ENCODE data around the gene NDEL1. TPM values are rescaled to one million over a fixed set of nuclear protein-coding genes. Genes with fewer than 3 reads are reported as not detected.
"Not testable (repeated sequence)": the region's sequence is repeated elsewhere in the genome, so short reads cannot be mapped to it uniquely, and the experiment has no call there.

NDEL1 gene
- total and polyA plus RNA-seq, 9 donors: 31.2 to 52.6 (median 44.5) TPM

- H3K27me3 ChIP-seq (ENCODE audit: control insufficient read depth, insufficient read depth, low read length): peaks cover 25% of the 10 kb centered on the region
- WGBS (ENCODE audit: insufficient coverage): 85% methylated on average over 8 of the region's 9 CpGs
Measured at GRCh38 chr17:8394497-8394896, 41.2 kb upstream of the NDEL1 start.

GRCh38 chr17:8397636-8398035 lies 38.0 kb upstream of the NDEL1 start, which contains the start of gene RNF222:
Gene RNF222, minus strand, starts transcription at chr17:8397827. Its CDS starts 4,366 bp downstream, at chr17:8393461.
- Histone ChIP-seq H3K27ac (ENCODE audit: low read length) (no peak within 1 kb of the TSS), H3K4me3 (ENCODE audit: low read length) (no peak within 1 kb of the TSS), H3K27me3 (ENCODE audit: control insufficient read depth, insufficient read depth, low read length) (peaks cover 28% of the 10 kb centered on the region), H3K36me3 (ENCODE audit: control insufficient read depth, insufficient read depth, low read length) (no peaks in the 10 kb centered on the region), H3K4me1 (ENCODE audit: control insufficient read depth, insufficient read depth, low read length) (peaks cover 4% of the 10 kb centered on the region), H3K9me3 (replicated peaks; ENCODE audit: control insufficient read depth, low read depth, low read length) (no peaks in the 10 kb centered on the region)
- 68% methylated on average over 13 of the region's 13 CpGs for WGBS (ENCODE audit: insufficient coverage)
- DNase-seq: no peak

More at GRCh38 chr17:8394497-8394896, 41.2 kb upstream of the NDEL1 start:
- not testable (repeated sequence) for H3K4me3 ChIP-seq (ENCODE audit: low read length); H3K4me1 ChIP-seq (ENCODE audit: control insufficient read depth, insufficient read depth, low read length); H3K36me3 ChIP-seq (ENCODE audit: control insufficient read depth, insufficient read depth, low read length); H3K27ac ChIP-seq (ENCODE audit: low read length); H3K9me3 ChIP-seq (replicated peaks; ENCODE audit: control insufficient read depth, low read depth, low read length); DNase-seq

- no peak overlapping the region for H3K4me3 ChIP-seq (ENCODE audit: low read length)
- no peaks in the 10 kb centered on the region for H3K36me3 ChIP-seq (ENCODE audit: control insufficient read depth, insufficient read depth, low read length)
- H3K9me3 ChIP-seq (replicated peaks; ENCODE audit: control insufficient read depth, low read depth, low read length): no peaks in the 10 kb centered on the region
- H3K27me3 ChIP-seq (ENCODE audit: control insufficient read depth, insufficient read depth, low read length): peaks cover 20% of the 10 kb centered on the region
- DNase-seq: no peak
- H3K27ac ChIP-seq (ENCODE audit: low read length): no peak overlapping the region
- H3K4me1 ChIP-seq (ENCODE audit: control insufficient read depth, insufficient read depth, low read length): peaks cover under 1% of the 10 kb centered on the region
- 80% methylated on average over 2 of the region's 6 CpGs for WGBS (ENCODE audit: insufficient coverage)
Measured at GRCh38 chr17:8398980-8399379, 36.7 kb upstream of the NDEL1 start.

- Histone ChIP-seq H3K4me1 (ENCODE audit: control insufficient read depth, insufficient read depth, low read length) (no peaks in the 10 kb centered on the region), H3K27ac (ENCODE audit: low read length) (no peak overlapping the region), H3K4me3 (ENCODE audit: low read length) (no peak overlapping the region), H3K9me3 (replicated peaks; ENCODE audit: control insufficient read depth, low read depth, low read length) (no peaks in the 10 kb centered on the region), H3K36me3 (ENCODE audit: control insufficient read depth, insufficient read depth, low read length) (no peaks in the 10 kb centered on the region), H3K27me3 (ENCODE audit: control insufficient read depth, insufficient read depth, low read length) (peaks cover 13% of the 10 kb centered on the region)
- WGBS (ENCODE audit: insufficient coverage): 100% methylated on average over 1 of the region's 2 CpGs
- DNase-seq: no peak
Measured at GRCh38 chr17:8401107-8401506, 34.6 kb upstream of the NDEL1 start.

- DNase-seq: no peak
- Histone ChIP-seq H3K27me3 (ENCODE audit: control insufficient read depth, insufficient read depth, low read length) (peaks cover 7% of the 10 kb centered on the region), H3K9me3 (replicated peaks; ENCODE audit: control insufficient read depth, low read depth, low read length) (no peaks in the 10 kb centered on the region), H3K36me3 (ENCODE audit: control insufficient read depth, insufficient read depth, low read length) (no peaks in the 10 kb centered on the region), H3K4me3 (ENCODE audit: low read length) (no peak overlapping the region), H3K4me1 (ENCODE audit: control insufficient read depth, insufficient read depth, low read length) (no peaks in the 10 kb centered on the region), H3K27ac (ENCODE audit: low read length) (no peak overlapping the region)
- WGBS (ENCODE audit: insufficient coverage): 73% methylated on average over 6 of the region's 11 CpGs
Measured at GRCh38 chr17:8402921-8403536, 32.7 kb upstream of the NDEL1 start.

- 75% methylated on average over 8 of the region's 11 CpGs for WGBS (ENCODE audit: insufficient coverage)
- no peak for DNase-seq
- H3K27ac ChIP-seq (ENCODE audit: low read length): no peak overlapping the region
- H3K4me1 ChIP-seq (ENCODE audit: control insufficient read depth, insufficient read depth, low read length): peaks cover 4% of the 10 kb centered on the region
- H3K9me3 ChIP-seq (replicated peaks; ENCODE audit: control insufficient read depth, low read depth, low read length): no peaks in the 10 kb centered on the region
- no peak overlapping the region for H3K4me3 ChIP-seq (ENCODE audit: low read length)
- no peaks in the 10 kb centered on the region for H3K36me3 ChIP-seq (ENCODE audit: control insufficient read depth, insufficient read depth, low read length)
- H3K27me3 ChIP-seq (ENCODE audit: control insufficient read depth, insufficient read depth, low read length): peaks cover 2% of the 10 kb centered on the region
Measured at GRCh38 chr17:8405499-8406016, 30.1 kb upstream of the NDEL1 start.

- DNase-seq: no peak
- Histone ChIP-seq H3K9me3 (replicated peaks; ENCODE audit: control insufficient read depth, low read depth, low read length) (no peaks in the 10 kb centered on the region), H3K27ac (ENCODE audit: low read length) (no peak overlapping the region), H3K4me3 (ENCODE audit: low read length) (no peak overlapping the region), H3K27me3 (ENCODE audit: control insufficient read depth, insufficient read depth, low read length) (peaks cover 2% of the 10 kb centered on the region), H3K36me3 (ENCODE audit: control insufficient read depth, insufficient read depth, low read length) (no peaks in the 10 kb centered on the region), H3K4me1 (ENCODE audit: control insufficient read depth, insufficient read depth, low read length) (peaks cover 4% of the 10 kb centered on the region)
- 72% methylated on average over 2 of the region's 2 CpGs for WGBS (ENCODE audit: insufficient coverage)
Measured at GRCh38 chr17:8406174-8406573, 29.5 kb upstream of the NDEL1 start.

- no peak overlapping the region for H3K4me3 ChIP-seq (ENCODE audit: low read length)
- H3K9me3 ChIP-seq (replicated peaks; ENCODE audit: control insufficient read depth, low read depth, low read length): no peaks in the 10 kb centered on the region
- H3K27ac ChIP-seq (ENCODE audit: low read length): no peak overlapping the region
- DNase-seq: no peak
- H3K27me3 ChIP-seq (ENCODE audit: control insufficient read depth, insufficient read depth, low read length): peaks cover 5% of the 10 kb centered on the region
- H3K36me3 ChIP-seq (ENCODE audit: control insufficient read depth, insufficient read depth, low read length): no peaks in the 10 kb centered on the region
- WGBS (ENCODE audit: insufficient coverage): 48% methylated on average over 10 of the region's 14 CpGs
- H3K4me1 ChIP-seq (ENCODE audit: control insufficient read depth, insufficient read depth, low read length): peaks cover 4% of the 10 kb centered on the region
Measured at GRCh38 chr17:8408371-8408770, 27.3 kb upstream of the NDEL1 start.

- peaks cover 4% of the 10 kb centered on the region for H3K4me1 ChIP-seq (ENCODE audit: control insufficient read depth, insufficient read depth, low read length)
- H3K27me3 ChIP-seq (ENCODE audit: control insufficient read depth, insufficient read depth, low read length): peaks cover 5% of the 10 kb centered on the region
- WGBS (ENCODE audit: insufficient coverage): 13% methylated on average over 13 of the region's 19 CpGs
- no peak overlapping the region for H3K27ac ChIP-seq (ENCODE audit: low read length)
- no peaks in the 10 kb centered on the region for H3K9me3 ChIP-seq (replicated peaks; ENCODE audit: control insufficient read depth, low read depth, low read length)
- H3K4me3 ChIP-seq (ENCODE audit: low read length): no peak overlapping the region
- no peaks in the 10 kb centered on the region for H3K36me3 ChIP-seq (ENCODE audit: control insufficient read depth, insufficient read depth, low read length)
- DNase-seq: peak; percentile 95
Measured at GRCh38 chr17:8409966-8410882, 25.5 kb upstream of the NDEL1 start.

GRCh38 chr17:8410883-8411238 lies 24.8 kb upstream of the NDEL1 start:
- Histone ChIP-seq H3K27me3 (ENCODE audit: control insufficient read depth, insufficient read depth, low read length) (peaks cover 5% of the 10 kb centered on the region), H3K9me3 (replicated peaks; ENCODE audit: control insufficient read depth, low read depth, low read length) (no peaks in the 10 kb centered on the region), H3K27ac (ENCODE audit: low read length) (no peak overlapping the region), H3K4me3 (ENCODE audit: low read length) (no peak overlapping the region), H3K36me3 (ENCODE audit: control insufficient read depth, insufficient read depth, low read length) (no peaks in the 10 kb centered on the region), H3K4me1 (ENCODE audit: control insufficient read depth, insufficient read depth, low read length) (peaks cover 4% of the 10 kb centered on the region)
- no peak for DNase-seq
- WGBS (ENCODE audit: insufficient coverage): no CpG with 5 or more reads among the region's 1 CpG

Data from muscle of leg (tissue), 11 donors.